Stomach (tissue), 4 donors: ENCODE measurements around the gene IBSP.

ENCODE experiments used
- CTCF ChIP-seq, 7 experiments: fragments of 450-650 bp in 4 of 7; fragments of 200-600 bp in 3 of 7; sonication (generic) in 3 of 7; IDR thresholded peaks; one replicate each; pipeline ENCODE4 v1.5.1; 2016 to 2019; ENCODE audit warnings: antibody characterized with exemption in 7 of 7, control low read depth in 2 of 7, mild to moderate bottlenecking in 1 of 7
- POLR2A ChIP-seq, 4 donors: fragments of 450-650 bp; IDR thresholded peaks; one replicate each; pipeline ENCODE4 v1.6.1; 2016; ENCODE audit warnings: antibody characterized with exemption in 4 of 4, control low read depth in 2 of 4, mild to moderate bottlenecking in 1 of 4, moderate library complexity in 1 of 4
- POLR2AphosphoS5 ChIP-seq, 3 donors: sonication (generic); formaldehyde crosslinking; IDR thresholded peaks; one replicate each; pipeline ENCODE4 v1.6.1; 2016; ENCODE audit warnings: antibody characterized with exemption in 3 of 3

- TF ChIP-seq POLR2AphosphoS5 (IDR thresholded peaks at IDR 0.05) (no peak), CTCF (IDR thresholded peaks at IDR 0.05) (no peak), POLR2A (IDR thresholded peaks at IDR 0.05) (no peak)
Measured at GRCh38 chr4:87799301-87800113, at the start of gene IBSP.
